ENCODE measurements around the gene SSH2.
A peak's percentile ranks its signal among the peaks of the same experiment; 100 is the strongest.

Gene SSH2

DNA sequence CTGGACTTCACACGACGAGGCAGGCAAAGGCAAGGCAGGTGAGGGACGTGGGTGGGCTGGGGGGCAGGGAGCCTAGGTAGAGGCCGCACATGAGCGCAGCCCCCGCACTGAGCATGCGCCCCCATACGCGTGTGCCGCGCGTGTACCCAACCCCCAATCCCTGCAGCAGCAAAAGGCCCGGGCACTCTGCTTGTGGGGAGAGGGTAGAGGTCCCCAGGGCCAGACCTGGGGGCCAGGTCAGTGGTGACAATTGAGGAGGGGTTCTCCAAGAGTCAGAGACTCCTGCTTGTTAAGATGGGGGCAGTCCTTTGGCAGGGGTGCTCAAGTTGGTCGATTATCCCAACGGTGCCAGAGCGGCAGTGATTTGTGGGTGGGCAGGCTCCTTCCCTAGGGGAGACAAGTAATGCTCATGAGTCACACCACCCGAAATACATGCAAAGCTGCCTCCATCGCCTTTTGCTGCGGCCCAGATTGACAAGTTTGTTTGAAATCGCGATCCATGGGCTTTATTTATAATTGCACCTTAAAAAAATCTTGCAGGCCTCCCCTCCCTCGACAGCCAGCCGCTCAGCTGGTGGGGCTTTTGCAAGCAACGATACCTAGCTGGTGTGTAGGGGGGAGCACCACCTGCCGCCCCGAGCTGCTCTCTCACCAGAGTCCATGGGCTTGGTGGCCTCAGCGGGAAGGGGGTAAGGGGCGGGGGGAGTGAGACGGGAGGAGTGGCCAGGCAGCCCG is 339.4 kb downstream of the SSH2 start:
- no peaks in the 10 kb centered on the region for H3K36me3 ChIP-seq
- no peaks in the 10 kb centered on the region for H3K9me3 ChIP-seq
- peak overlapping the region; percentile 62 for H3K4me3 ChIP-seq (ENCODE audit: low read depth, low read length)
- no peaks in the 10 kb centered on the region for H3K27me3 ChIP-seq
- H3K4me1 ChIP-seq, result peaks cover 14% of the 10 kb centered on the region
- no peak for DNase-seq
- TF ChIP-seq, protein P1, sequence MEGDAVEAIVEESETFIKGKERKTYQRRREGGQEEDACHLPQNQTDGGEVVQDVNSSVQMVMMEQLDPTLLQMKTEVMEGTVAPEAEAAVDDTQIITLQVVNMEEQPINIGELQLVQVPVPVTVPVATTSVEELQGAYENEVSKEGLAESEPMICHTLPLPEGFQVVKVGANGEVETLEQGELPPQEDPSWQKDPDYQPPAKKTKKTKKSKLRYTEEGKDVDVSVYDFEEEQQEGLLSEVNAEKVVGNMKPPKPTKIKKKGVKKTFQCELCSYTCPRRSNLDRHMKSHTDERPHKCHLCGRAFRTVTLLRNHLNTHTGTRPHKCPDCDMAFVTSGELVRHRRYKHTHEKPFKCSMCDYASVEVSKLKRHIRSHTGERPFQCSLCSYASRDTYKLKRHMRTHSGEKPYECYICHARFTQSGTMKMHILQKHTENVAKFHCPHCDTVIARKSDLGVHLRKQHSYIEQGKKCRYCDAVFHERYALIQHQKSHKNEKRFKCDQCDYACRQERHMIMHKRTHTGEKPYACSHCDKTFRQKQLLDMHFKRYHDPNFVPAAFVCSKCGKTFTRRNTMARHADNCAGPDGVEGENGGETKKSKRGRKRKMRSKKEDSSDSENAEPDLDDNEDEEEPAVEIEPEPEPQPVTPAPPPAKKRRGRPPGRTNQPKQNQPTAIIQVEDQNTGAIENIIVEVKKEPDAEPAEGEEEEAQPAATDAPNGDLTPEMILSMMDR (IDR thresholded peaks at IDR 0.05; ENCODE audit: low read depth, low read length), result no peak

DNA sequence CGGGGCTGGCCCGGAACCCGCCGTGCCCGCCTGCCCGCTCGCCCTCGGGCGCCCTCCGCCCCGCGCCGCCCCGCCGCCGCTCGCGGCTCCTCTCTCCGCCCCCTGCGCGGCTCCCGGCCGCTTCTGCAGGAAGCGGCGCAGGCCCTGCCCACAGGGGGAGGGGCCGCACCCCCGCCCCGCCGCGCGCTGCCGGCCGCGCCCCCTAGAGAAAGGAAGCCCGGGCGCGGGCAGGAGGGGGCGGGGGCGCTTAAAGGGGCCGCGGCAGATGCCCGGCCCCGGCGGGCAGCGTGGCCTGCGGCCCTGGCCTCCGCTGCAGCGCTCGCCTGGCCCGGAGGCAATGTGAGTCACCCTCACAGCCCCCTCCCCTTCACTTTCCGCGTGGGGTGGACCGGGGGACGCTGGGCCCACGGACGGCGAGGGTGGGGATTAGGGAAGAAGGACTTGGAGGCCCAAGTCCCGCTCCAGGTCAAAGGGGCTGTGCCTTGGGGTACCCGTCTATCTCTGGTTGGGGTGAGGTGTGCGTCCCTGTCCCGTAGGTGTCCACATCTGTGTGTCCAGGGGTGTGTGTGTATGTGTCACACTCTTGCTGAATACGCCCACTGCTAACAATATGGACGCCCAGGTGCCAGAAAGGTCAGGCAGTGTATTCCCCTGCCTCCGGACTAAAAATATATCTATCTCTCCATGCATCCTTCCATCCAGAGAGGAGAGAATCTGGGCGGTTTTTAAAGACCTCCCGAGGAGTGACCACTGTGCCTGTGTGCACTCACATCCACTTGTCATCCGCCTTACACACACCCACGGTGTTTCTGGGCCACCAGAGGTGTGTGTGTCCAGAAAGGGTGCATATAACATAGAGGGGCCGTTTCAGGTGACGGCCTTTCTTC is 340.3 kb downstream of the SSH2 start, which contains the start of gene GIT1:
GIT1 (minus strand) TSS at position 125 of the 887 bp plus-strand sequence. CDS start 270 bp downstream, outside the sequence.
- DNase-seq, result peak; percentile 80

DNA sequence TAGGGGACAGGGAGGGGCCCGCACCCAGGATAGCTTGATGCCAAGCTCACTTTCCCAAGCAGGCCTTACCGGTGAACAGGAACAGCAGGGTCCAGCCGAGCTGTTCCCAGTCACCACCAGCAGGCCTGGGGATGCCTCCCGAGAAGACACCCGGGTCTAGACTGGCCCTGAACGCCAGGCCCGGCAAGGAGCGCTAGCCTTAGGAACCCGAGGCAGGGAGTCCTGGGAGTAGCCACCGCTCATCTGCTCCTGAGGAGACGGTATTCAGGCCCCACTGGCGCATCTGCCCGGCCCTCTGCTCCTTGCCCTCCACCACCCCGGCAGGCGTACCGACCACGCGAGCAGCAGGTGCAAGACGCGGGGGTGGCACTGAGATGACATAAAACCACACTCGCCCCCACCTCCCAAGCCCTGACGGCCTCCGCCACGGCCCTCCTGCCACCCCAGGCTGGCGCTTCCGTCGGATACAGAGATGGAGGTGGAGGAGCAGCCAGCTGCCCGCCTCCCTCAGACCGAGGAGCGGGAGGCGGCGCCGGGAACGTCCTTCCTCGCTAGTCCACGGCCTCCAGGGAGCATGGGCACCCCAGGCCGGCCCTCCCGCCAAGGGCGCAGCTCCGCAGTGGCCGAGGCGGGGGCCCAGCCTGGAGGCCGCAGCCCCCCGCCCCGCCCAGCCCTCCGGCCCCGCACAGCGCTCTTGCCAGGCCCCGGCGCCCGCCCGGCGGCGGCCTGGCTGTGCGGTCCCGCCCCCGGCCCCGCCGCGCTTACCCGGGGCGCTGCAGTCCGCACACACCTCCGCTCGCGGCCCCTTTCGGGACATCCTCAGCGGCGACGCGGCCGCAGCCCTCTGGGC is 341.2 kb downstream of the SSH2 start:
- H3K9me3 ChIP-seq, result no peaks in the 10 kb centered on the region
- H3K4me1 ChIP-seq, result peaks cover 14% of the 10 kb centered on the region
- TF ChIP-seq, protein P1 (IDR thresholded peaks at IDR 0.05; ENCODE audit: low read depth, low read length), result no peak
- no peak for DNase-seq
- no peaks in the 10 kb centered on the region for H3K36me3 ChIP-seq
- H3K4me3 ChIP-seq (ENCODE audit: low read depth, low read length), result peak overlapping the region; percentile 66
- no peaks in the 10 kb centered on the region for H3K27me3 ChIP-seq

More for the DNA sequence above, 340.3 kb downstream of the SSH2 start, which contains the start of gene GIT1:
- no peaks in the 10 kb centered on the region for H3K9me3 ChIP-seq
- no peaks in the 10 kb centered on the region for H3K27me3 ChIP-seq
- TF ChIP-seq, protein P1 (IDR thresholded peaks at IDR 0.05; ENCODE audit: low read depth, low read length), result no peak
- no peaks in the 10 kb centered on the region for H3K36me3 ChIP-seq
- peak within 1 kb of the TSS; percentile 66 for H3K4me3 ChIP-seq (ENCODE audit: low read depth, low read length)
- peaks cover 14% of the 10 kb centered on the region for H3K4me1 ChIP-seq

DNA sequence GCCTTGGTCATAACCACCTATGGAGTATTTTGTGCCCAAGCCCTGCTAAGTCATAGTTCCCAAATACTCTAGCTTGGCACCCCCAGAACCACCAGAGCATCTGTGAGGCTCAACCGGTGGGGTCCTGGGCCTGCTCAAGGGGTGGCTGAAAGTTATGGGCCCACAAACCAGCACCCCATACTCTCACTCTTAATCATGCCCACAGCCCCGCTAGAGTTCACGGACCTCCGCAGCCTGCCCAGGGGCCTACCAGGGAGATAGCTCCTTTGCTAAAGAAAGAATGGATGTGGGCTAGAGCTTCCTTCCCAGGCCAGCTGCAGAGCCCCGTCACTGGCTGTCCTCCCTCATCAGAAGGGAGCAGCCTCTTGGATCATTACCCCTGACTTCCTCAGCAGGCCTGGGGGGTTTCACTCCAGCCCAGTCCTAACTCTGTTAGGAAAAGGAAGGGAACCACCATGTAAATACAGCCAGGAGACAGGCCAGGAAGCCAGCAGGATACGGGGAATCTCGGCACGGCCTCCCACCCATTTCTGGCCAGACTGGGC is 341.9 kb downstream of the SSH2 start:
- H3K4me1 ChIP-seq, result peaks cover 14% of the 10 kb centered on the region
- H3K36me3 ChIP-seq, result peaks cover 2% of the 10 kb centered on the region; the same call in 1 of the 2 replicates
- no peaks in the 10 kb centered on the region for H3K27me3 ChIP-seq
- DNase-seq, result no peak
- peak overlapping the region; percentile 66 for H3K4me3 ChIP-seq (ENCODE audit: low read depth, low read length)
- H3K9me3 ChIP-seq, result no peaks in the 10 kb centered on the region
- TF ChIP-seq, protein P1 (IDR thresholded peaks at IDR 0.05; ENCODE audit: low read depth, low read length), result no peak

DNA sequence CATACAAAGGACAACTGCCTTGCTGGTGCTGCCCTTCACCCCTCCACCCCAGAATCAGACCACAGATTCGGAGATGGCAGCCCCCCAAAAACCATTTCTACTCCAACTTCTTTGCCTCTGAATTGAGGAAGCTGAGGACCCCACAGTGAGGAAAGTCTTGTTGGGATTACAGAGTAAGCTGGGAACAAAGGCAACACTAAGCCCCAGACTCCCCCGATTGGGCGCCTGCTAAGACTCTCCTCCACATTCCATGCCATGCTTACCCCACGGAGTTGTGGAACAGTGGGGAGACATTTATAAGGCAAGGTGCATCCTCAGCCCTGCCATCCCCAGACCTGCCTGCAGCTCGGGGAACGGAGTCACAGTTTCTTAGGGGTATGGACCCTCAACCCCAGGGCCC is 342.4 kb downstream of the SSH2 start:
- TF ChIP-seq, protein P1 (IDR thresholded peaks at IDR 0.05; ENCODE audit: low read depth, low read length), result no peak
- no peaks in the 10 kb centered on the region for H3K9me3 ChIP-seq
- H3K4me3 ChIP-seq (ENCODE audit: low read depth, low read length), result peak overlapping the region; percentile 66; the same call in 1 of the 2 replicates
- peaks cover 3% of the 10 kb centered on the region; the same call in 1 of the 2 replicates for H3K36me3 ChIP-seq
- no peak for DNase-seq
- peaks cover 12% of the 10 kb centered on the region for H3K4me1 ChIP-seq
- H3K27me3 ChIP-seq, result no peaks in the 10 kb centered on the region

Data from BE2C (cell line).